Cardiac septum (tissue), 1 donor: Measurements from ENCODE around the gene NDUFS3. TPM values are rescaled to one million over a fixed set of nuclear protein-coding genes. Genes with fewer than 3 reads are reported as not detected.
"Not testable (repeated sequence)": the region's sequence is repeated elsewhere in the genome, so short reads cannot be mapped to it uniquely, and the experiment has no call there.

Experiments
- DNase-seq: peaks from one replicate; pipeline ENCODE4 v3.0.0-alpha.2; 2020; ENCODE audit warnings: low spot score
- intact Hi-C: fragments of 100-400 bp; cut with DNase I; formaldehyde crosslinking; loops from one replicate; pipeline ENCODE4 v1.14.0; 2022
- total RNA-seq: library from RNA; stranded (reverse); fragmentation: NEBNext Ultra II Directional; extraction: Animal tissue kit (Norgen Biotek cat#: 25700); gene quantifications from one replicate; pipeline ENCODE4 v1.2.1, GENCODE V29; 2021
- donor health status: DM: no; HTN: no; CAD: no.

NDUFS3 gene
- total RNA-seq, 1 donor from 2014 or later, result 234 TPM

DNA sequence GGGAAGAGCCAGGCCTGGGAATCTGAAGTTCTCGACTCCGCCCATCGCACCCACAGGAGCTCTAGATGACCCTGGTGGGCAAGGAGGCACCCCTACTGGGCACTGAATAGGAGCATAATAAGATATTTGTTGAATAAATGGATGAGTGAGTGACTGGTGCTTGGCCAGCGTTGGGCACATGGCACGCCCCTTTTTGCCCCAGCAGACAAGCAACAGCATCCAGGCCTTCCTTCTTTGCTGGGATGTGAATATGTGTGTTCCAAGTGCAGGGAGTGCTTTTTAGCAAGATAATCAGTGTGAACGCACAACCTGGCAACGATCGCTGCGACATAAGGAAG lies 25.5 kb upstream of the NDUFS3 start:
- intact Hi-C loops, result loop anchor here (5.0 kb wide), 2 partner anchors 46 to 86 kb away; no protein-coding TSS in a partner anchor
- DNase-seq, result no peak

DNA sequence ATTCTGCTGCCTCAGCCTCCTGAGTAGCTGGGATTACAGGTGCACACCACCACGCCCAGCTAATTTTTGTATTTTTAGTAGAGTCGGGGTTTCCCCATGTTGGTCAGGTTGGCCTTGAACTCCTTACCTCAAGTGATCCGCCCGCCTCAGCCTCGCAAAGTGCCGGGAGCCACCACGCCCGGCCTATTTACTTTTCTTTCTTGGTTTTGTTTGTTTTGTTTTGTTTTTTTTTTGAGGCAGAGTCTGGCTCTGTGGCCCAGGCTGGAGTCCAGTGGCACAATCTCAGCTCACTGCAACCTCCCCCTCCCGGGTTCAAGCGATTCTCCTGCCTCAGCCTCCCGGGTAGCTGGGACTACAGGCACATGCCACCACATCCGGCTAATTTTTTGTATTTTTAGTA lies 21.9 kb upstream of the NDUFS3 start:
- intact Hi-C loops, DNase-seq: not testable (repeated sequence)

DNA sequence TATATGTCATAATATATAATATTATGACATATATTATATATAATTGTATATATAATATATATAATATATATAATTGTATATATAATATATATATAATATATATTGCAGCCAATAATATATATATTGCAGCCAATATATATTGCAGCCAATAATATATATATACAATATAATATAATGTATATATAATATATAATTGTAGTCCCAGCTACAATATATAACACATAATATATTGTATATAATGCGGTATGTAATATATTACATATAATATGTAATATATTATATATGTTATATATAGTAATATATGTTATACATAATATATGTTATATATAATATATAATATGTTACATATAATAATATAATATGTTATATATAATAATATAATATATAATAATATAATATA lies 20.2 kb upstream of the NDUFS3 start:
- no peak for DNase-seq
- intact Hi-C loops, result no loop called here

DNA sequence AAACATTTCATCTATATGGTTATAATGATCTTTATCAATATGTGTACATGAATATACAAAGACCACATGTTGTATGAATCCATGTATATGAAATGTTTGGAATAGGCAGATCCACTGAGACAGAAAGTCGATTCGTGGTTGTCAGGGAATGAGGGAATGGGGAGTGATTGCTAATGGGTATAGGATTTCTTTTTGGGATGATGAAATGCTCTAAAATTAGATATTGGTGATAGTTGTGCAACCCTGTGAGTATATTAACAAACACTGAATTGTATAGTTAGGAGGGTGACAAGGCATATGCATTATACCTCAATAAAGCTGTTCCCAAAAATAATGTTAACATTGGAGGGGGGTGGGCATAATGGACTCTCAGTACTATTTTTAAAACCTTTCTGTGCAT lies 18.4 kb upstream of the NDUFS3 start:
- intact Hi-C loops, result no loop called here
- DNase-seq, result no peak

DNA sequence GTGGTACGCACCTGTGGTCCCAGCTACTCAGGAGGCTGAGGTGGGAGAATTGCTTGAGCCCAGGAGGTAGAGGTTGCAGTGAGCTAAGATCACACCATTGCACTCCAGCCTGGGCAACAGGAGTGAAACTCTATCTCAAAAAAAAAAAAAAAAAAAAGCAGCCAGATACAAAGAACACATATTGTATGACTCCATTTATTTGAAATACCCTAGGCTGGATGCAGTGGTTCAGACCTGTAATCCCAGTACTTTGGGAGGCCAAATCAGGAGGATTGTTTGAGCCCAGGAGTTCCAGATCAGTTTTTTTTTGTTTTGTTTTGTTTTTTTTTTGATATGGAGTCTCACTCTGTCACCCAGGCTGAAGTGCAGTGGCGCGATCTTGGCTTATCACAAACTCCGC lies 16.5 kb upstream of the NDUFS3 start:
- intact Hi-C loops, DNase-seq: not testable (repeated sequence)

DNA sequence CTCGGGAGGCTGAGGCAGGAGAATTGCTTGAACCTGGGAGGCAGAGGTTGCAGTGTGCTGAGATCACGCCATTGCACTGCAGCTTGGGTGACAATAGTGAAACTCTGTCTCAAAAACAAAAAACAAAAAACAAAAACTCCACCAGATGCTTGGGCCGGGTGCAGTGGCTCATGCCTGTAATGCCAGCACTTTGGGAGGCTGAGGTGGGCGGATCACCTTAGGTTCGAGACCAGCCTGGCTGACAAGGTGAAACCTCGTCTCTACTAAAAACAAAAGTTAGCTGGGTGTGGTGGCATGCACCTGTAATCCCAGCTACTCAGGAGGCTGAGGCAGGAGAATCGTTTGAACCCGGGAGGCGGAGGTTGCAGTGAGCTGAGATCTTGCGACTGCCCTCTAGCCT lies 14.5 kb upstream of the NDUFS3 start:
- DNase-seq, intact Hi-C loops: not testable (repeated sequence)

DNA sequence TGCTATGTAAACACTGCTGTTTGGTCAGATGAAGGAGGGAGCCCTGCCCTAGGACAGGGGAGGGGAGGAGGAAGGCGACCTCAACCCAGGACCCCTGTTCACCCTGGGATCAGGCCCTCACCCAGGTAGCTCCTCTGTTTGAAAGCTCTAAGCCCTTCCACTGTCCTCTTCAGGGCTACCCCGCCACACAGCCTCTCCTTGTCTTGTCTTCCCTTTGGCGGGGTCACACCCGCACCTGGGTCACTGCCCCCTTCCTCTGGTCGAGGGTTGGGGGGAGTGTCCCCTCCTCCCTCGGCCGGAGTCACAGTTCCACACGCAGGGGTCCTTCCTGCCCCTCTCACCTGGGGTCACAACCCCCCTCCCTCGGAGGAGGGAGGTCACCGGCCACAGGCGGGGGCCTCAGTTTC lies 13.9 kb upstream of the NDUFS3 start:
- no peak for DNase-seq
- intact Hi-C loops, result no loop called here

DNA sequence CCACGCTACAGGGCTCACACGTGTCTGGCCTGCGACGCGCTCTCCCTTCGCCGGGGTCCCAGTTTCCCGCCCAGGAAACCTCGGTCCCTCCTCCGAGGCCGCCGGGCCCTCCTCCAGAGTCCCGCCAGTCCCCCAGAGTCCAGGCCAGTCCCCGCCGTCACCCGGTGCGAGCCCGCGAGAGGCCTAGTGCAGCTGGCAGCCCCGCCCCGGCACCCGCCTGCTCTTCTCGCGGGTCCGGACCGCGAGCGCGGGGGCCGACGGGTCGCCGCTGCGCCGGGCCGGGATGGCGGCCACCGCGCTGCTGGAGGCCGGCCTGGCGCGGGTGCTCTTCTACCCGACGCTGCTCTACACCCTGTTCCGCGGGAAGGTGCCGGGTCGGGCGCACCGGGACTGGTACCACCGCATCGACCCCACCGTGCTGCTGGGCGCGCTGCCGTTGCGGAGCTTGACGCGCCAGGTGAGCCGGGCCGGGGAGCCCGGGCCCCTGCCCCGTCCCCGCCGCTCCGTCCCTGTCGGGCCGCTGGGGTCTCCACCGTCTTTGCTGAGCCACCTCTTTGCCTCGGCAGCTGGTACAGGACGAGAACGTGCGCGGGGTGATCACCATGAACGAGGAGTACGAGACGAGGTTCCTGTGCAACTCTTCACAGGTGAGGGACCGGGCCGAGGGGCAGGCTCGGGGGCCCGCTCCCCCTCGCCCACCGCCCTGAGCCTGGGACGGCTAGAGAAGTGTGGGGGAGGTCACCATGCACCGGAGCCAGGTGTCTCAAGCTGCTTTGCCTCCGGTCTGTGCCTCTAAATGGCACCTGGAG lies 13.3 kb upstream of the NDUFS3 start, which contains the start of gene PTPMT1:
Gene PTPMT1, plus strand, starts transcription at position 260 of the 809 bp plus-strand sequence. Its CDS starts 24 bp downstream, at position 284.
- DNase-seq, result peak; percentile 81
- intact Hi-C loops, result no loop called here

DNA sequence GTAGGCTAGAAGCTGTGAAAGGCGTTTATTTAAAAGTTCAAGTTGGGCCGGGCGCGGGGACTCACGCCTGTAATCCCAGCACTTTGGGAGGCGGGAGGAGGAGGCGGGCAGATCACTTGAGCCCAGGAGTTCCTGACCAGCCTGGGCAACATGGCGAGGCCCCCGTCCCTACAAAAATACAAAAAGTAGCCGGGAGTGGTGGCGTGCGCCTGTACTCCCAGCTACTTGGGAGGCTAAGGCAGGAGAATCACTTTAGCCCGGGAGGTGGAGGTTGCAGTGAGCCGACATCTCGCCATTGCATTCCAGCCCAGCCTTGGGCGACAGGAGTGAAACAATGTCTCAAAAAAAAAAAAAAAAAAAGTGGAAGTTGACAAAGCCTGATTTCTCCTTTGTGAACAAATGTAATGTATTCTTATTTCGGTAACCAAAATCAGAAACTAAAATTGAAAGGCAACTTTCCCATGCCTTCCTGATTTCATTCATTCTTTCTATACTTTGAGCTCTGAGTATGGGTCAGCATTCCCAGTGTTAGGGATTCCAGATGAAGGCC lies 12.7 kb upstream of the NDUFS3 start:
- intact Hi-C loops, result no loop called here
- DNase-seq, result no peak

DNA sequence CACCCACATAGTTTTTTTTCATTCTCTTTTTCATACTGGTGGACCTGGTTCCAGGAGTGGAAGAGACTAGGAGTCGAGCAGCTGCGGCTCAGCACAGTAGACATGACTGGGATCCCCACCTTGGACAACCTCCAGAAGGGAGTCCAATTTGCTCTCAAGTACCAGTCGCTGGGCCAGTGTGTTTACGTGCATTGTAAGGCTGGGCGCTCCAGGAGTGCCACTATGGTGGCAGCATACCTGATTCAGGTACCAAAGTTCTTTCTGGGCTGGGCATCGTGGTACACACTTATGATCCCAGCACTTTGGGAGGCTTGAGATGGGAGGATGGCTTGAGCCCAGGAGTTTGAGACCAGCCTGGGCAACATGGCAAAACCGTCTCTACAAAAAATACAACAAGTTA lies 9.2 kb upstream of the NDUFS3 start:
- intact Hi-C loops, result no loop called here
- DNase-seq, result peak; percentile 24

DNA sequence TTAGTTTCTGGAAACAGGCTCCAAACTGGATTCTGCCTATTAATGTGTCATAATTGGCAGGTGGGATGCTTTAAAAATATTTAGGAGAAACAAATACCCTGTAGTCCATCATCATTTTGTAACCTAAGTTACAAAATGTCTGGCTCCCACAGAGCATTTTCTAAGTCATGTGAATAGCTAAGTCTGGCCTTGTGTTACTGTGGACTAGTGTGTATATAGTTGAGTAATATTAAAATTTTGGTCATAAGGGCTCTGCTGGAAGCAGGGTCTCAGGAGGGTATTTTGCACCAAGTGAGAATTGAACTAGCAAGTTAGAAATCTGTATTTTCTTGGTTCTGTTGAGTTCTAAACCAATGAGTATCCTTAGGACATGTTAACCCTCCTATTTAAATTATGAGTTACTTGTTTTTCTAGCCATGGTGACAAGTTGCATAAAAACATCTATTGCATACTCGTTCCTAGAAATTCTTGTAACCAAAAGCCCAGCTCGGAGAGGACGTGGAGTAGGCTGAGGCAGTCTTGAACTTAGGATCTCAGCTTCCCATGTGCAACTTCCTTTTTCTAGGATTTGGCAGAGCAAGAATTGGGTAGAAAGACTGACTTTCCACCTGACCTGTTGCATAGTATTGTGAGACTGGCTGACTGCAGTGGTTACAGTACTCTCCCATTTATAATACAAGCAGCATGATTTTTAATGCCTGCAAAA lies 8.1 kb upstream of the NDUFS3 start:
- intact Hi-C loops, result no loop called here
- no peak for DNase-seq

DNA sequence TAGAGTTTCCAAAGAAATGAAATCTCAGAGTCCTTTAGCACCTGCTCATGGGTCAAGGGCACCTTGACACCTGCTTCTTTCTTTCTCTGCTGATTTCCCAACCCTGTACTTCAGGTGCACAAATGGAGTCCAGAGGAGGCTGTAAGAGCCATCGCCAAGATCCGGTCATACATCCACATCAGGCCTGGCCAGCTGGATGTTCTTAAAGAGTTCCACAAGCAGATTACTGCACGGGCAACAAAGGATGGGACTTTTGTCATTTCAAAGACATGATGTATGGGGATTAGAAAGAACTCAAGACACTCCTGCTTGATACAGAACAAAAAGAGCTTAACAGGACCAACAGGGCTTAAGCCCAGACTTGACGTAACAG lies 7.5 kb upstream of the NDUFS3 start:
- intact Hi-C loops, result no loop called here
- DNase-seq, result peak; percentile 6

DNA sequence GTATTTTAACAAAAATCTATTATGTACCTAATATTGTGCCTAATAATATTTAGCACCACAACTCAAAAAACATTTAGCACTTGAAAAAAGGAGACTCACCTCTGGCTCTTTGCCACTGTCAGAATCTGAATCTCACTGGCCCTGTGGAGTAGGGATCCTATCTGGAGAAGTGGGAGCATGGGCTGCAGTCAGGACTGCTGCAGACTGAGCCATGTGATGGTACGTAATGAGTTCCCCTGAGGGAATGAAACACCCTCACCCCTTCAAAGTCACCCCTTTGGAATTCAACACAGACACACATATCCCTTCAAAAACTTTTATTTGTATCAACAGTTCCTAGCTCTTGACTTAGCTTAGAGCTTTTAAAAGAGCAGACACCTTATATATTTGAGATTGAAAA lies 7.0 kb upstream of the NDUFS3 start:
- intact Hi-C loops, result no loop called here
- DNase-seq, result peak; percentile 20

DNA sequence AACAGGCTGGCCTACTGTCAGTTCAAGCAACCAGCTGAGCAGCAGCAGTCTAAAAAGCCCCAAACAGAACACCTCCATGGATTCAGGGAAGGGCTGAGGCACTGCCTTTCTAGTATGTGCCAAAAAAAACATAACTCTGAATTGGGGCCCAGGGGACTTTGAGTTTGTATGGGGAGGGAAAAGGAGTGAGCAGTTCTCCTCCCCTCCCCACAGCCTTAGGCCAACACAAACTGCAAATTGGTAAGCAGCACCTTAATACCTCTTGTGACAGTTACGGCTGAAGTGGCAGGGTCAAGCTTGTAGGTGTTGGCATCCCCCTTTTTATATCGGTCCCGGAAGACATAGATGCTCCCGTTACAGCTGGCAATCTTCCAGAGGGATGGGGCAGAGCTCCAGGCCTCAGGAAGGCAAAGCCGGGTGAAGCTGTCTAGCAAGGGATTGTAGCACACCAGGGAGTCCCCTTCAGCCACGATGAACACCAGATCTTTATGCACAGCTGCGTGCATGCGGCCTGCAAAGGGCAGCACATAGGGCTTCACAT lies 6.1 kb upstream of the NDUFS3 start:
- peak; percentile 44 for DNase-seq
- intact Hi-C loops, result no loop called here

DNA sequence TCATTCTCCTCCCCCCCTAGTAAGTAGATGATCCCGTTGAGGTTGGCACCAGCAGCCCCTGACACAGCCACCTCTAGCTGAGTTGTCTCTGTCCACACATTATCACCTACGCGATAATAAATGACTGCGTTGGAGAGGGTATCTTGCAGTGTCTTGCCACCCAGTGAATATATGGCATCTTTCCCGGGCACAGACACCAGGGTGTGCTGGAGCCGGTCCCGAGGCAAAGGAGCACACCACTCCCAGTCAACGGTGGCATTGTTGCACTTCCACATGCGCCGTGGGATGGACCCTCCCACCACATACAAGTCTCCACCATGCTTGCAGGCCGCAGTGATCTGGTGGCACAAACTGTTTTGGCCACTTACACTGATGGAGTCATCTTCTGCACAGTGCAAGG lies 5.6 kb upstream of the NDUFS3 start:
- peak; percentile 76 for DNase-seq
- intact Hi-C loops, result no loop called here

DNA sequence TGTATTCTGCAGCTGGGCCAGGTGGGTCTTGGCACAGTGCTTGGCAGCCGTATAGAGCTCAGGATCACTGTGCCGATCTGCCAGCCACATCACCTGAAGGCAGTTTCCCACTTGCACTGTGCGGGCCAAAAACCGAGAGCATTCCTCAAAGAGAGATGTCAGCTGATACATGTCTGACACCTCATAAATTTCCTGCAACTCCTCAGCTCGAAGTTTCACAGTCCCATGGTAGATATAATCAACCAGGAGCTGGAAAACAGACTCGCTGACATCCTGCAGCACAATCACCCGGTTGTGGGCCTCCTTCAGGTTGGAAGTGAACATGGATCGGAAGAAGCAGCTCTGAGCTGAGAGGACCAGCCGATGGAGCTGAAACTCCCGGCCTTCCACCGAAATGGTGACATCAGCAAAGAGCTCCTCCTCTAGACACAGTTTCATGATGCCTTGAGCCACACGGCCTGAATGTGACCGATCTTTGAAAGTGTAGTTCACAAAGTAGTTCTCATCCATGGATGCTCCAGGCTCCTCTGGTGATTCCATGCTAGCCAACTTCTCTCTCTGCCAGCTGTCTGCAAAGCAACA lies 1.3 kb upstream of the NDUFS3 start:
- intact Hi-C loops, result no loop called here
- DNase-seq, result no peak

DNA sequence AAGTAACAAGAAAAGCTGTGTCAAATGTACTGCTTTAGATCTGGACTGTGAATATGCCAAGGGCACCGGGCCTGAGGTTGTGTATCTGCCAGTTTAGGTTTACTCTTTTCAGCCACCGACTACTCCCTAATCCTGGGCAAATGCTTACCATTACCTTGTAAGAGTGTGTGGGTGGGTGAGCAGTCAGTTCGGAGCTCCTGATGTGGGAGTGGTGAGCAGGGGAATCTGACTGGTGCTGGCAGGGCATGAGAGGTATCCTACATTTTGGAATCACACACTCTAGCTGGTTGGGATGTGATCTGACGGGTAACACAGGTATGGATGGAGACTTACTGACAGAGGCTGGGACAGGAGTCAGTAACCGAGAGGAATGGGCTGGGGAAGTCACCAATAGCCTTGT lies 5.0 kb downstream of the NDUFS3 start:
- no peak for DNase-seq
- intact Hi-C loops, result no loop called here

DNA sequence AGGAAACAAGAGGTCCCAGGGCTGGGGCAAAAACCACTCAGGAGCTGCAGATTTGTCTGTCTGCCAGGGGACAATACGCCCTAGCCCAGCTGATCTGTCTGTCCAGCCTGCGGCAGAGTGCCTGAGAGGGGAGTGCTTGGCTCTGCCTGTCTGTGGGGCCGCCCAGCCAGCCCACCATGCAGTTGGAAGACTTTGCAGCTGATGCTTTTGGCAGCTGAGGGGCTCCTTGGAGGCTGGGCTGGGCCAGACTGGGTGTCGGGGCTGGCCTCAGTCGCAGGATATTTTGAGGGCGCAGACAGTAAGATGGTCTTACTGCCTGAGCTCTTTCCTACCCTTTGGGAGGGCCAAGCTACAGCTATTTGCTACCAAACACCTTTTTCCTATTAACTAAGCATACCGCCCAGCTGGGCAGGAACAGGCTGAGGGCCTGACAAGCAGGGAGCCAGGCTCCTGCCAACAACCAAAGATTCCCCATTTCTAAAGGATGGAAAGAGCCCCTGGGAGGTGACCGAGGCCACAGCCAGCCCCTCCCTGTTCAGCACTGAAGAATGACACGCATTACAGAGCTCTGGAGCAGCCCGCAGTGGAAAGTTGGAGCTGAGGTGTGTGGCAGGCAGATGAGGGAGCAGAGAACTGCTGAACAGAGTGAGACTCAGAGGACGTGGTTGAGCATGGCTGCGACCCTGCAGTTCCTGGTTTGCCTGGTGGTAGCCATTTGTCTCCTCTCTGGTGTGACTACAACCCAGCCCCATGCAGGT lies 7.4 kb downstream of the NDUFS3 start, which contains the start of gene FAM180B:
Gene FAM180B, plus strand, starts transcription at position 581 of the 758 bp plus-strand sequence. Its CDS starts 91 bp downstream, at position 672.
- intact Hi-C loops, result no loop called here
- DNase-seq, result no peak

DNA sequence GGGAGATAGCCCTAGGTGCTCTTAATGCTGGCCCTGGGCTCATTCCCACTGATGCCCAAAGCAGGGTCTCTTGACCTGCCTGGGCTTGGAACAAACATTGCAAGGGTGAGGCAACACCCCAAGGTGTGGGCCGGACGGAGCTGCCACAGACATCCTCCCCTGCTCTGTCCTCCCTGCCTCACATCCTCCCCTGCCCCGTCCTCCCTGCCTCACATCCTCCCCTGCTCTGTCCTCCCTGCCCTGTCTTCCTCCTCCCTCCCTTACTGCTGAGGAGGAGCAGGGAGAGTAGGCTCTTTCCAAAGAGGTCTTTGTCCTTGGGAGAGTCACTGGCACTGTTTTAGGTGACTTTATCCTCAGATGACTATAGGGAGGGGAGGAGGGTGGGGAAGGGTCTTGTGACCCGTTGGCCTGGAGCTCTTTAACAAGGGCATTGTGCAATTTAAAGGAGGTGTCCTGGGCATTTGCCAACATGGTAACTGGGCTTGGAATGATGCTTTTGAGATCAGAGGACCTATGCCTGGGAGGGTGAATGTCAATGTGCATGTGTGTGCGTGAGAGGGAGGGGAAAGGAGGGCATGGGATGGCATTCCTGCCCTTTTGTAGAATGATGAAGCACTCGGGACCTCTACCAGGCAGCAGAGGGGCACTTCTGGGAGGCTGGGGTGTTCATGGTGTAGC lies 8.3 kb downstream of the NDUFS3 start:
- DNase-seq, result no peak
- intact Hi-C loops, result no loop called here
